ENCODE measurements around the gene CISH.

GRCh38 chr3:50648944-50649343, 37.4 kb upstream of the CISH start:
- TF ChIP-seq CTCF (conservative IDR thresholded peaks at IDR 0.05; ENCODE audit: low read length) (no peak), EZH2phosphoT487 (IDR thresholded peaks at IDR 0.05; ENCODE audit: borderline replicate concordance) (no peak)
